GM19438 (cell line): Measurements from ENCODE around the gene CDNF.

Source experiments
- ATAC-seq: cut with Tn5 transposase; IDR thresholded peaks from one replicate; pipeline ENCODE4 v1.9.1; 2021; ENCODE audit warnings: low read depth; ENCODE audit not compliant: unreplicated experiment

CDNF gene

GRCh38 chr10:14801723-14802122, 36.1 kb downstream of the CDNF start:
- ATAC-seq, result no peak

- ATAC-seq, result no peak
These were observed 37.4 kb downstream of the CDNF start for GRCh38 chr10:14800397-14800796.

- ATAC-seq, result no peak
These were observed 39.2 kb downstream of the CDNF start for GRCh38 chr10:14798636-14799035.

- ATAC-seq, result no peak
These were observed 49.9 kb downstream of the CDNF start for GRCh38 chr10:14787938-14788337.

- ATAC-seq, result no peak
These were observed 53.3 kb downstream of the CDNF start for GRCh38 chr10:14784459-14785055.

GRCh38 chr10:14782691-14783363, 55.0 kb downstream of the CDNF start:
- ATAC-seq, result no peak

- no peak for ATAC-seq
These were observed 56.1 kb downstream of the CDNF start for GRCh38 chr10:14781763-14782162.

GRCh38 chr10:14779001-14779651, 58.7 kb downstream of the CDNF start:
- no peak for ATAC-seq

GRCh38 chr10:14776546-14776945, 61.3 kb downstream of the CDNF start:
- ATAC-seq, result no peak

- ATAC-seq, result no peak
These were observed 62.2 kb downstream of the CDNF start for GRCh38 chr10:14775656-14776055.

GRCh38 chr10:14774797-14775196, 63.0 kb downstream of the CDNF start, which contains the start of gene FAM107B:
Gene FAM107B, minus strand, starts transcription at chr10:14774897. Its CDS starts 234 bp downstream, at chr10:14774663.
- ATAC-seq, result no peak

- ATAC-seq, result no peak
These were observed 63.6 kb downstream of the CDNF start for GRCh38 chr10:14774214-14774580.

GRCh38 chr10:14773551-14774213, 64.2 kb downstream of the CDNF start:
- ATAC-seq, result no peak

GRCh38 chr10:14772399-14772798, 65.4 kb downstream of the CDNF start:
- ATAC-seq, result no peak

- no peak for ATAC-seq
These were observed 66.9 kb downstream of the CDNF start for GRCh38 chr10:14770927-14771326.
